DOHH2 (cell line): ENCODE data around the gene TBC1D22A.

Experiments
- H3F3A ChIP-seq: fragments of 200-600 bp; sonication (generic), shearing (Covaris generic); 2 replicates; pipeline ENCODE4 v1.6.0; 2016; ENCODE audit warnings: antibody characterized with exemption, mild to moderate bottlenecking; ENCODE audit not compliant: control insufficient read depth, insufficient read depth
- H3K27ac ChIP-seq: fragments of 200-600 bp; sonication (generic); 2 replicates; pipeline ENCODE4 v1.5.1; 2014; ENCODE audit warnings: low read depth, mild to moderate bottlenecking, low read length, moderate library complexity
- H3K27me3 ChIP-seq: fragments of 200-600 bp; sonication (generic); 2 replicates; pipeline ENCODE4 v1.6.1; 2014; ENCODE audit warnings: mild to moderate bottlenecking, low read length, mixed read lengths; ENCODE audit not compliant: control insufficient read depth
- H3K36me3 ChIP-seq: fragments of 200-600 bp; sonication (generic); 2 replicates; pipeline ENCODE4 v1.6.1; 2014; ENCODE audit warnings: mild to moderate bottlenecking, low read length, moderate library complexity, mixed read lengths; ENCODE audit not compliant: control insufficient read depth
- H3K4me1 ChIP-seq: fragments of 200-600 bp; sonication (generic); 2 replicates; pipeline ENCODE4 v1.6.1; 2014; ENCODE audit warnings: mild to moderate bottlenecking, low read length, mixed read lengths; ENCODE audit not compliant: control insufficient read depth
- H3K4me2 ChIP-seq: fragments of 200-600 bp; sonication (generic); 2 replicates; pipeline ENCODE4 v1.6.0; 2014; ENCODE audit warnings: mild to moderate bottlenecking, low read length, moderate library complexity
- H3K4me3 ChIP-seq: fragments of 200-600 bp; sonication (generic); 2 replicates; pipeline ENCODE4 v1.5.1; 2014; ENCODE audit warnings: mild to moderate bottlenecking, low read length, mixed read lengths
- H3K79me2 ChIP-seq: fragments of 200-600 bp; sonication (generic); 2 replicates; pipeline ENCODE4 v1.6.1; 2014; ENCODE audit warnings: mild to moderate bottlenecking, low read length, mixed read lengths; ENCODE audit not compliant: control insufficient read depth
- H3K9me2 ChIP-seq: fragments of 200-600 bp; sonication (generic); replicated peaks from 2 replicates; pipeline ENCODE4 v1.6.1; 2014; ENCODE audit warnings: mild to moderate bottlenecking, low read length, mixed read lengths; ENCODE audit not compliant: control insufficient read depth
- H3K9me3 ChIP-seq: fragments of 200-600 bp; sonication (generic); 2 replicates; pipeline ENCODE4 v1.6.1; 2014; ENCODE audit warnings: antibody characterized with exemption, low read length, mixed read lengths; ENCODE audit not compliant: control insufficient read depth, insufficient read depth
- H4K20me1 ChIP-seq: fragments of 200-600 bp; sonication (generic); 2 replicates; pipeline ENCODE4 v1.6.0; 2014; ENCODE audit warnings: low read depth, mild to moderate bottlenecking, antibody characterized with exemption, low read length, moderate library complexity; ENCODE audit not compliant: control insufficient read depth, insufficient read depth
- CTCF ChIP-seq: fragments of 200-600 bp; sonication (generic); IDR thresholded peaks from one replicate; pipeline ENCODE4 v1.5.1; 2014; ENCODE audit warnings: antibody characterized with exemption, mild to moderate bottlenecking, low read depth, low read length; ENCODE audit not compliant: poor library complexity, severe bottlenecking
- EZH2phosphoT487 ChIP-seq: fragments of 200-600 bp; sonication (generic); IDR thresholded peaks from 2 replicates; pipeline ENCODE4 v1.6.1; 2017; ENCODE audit warnings: borderline replicate concordance, mild to moderate bottlenecking, antibody characterized with exemption, low read length, moderate library complexity, mixed read lengths

The TBC1D22A gene

DNA sequence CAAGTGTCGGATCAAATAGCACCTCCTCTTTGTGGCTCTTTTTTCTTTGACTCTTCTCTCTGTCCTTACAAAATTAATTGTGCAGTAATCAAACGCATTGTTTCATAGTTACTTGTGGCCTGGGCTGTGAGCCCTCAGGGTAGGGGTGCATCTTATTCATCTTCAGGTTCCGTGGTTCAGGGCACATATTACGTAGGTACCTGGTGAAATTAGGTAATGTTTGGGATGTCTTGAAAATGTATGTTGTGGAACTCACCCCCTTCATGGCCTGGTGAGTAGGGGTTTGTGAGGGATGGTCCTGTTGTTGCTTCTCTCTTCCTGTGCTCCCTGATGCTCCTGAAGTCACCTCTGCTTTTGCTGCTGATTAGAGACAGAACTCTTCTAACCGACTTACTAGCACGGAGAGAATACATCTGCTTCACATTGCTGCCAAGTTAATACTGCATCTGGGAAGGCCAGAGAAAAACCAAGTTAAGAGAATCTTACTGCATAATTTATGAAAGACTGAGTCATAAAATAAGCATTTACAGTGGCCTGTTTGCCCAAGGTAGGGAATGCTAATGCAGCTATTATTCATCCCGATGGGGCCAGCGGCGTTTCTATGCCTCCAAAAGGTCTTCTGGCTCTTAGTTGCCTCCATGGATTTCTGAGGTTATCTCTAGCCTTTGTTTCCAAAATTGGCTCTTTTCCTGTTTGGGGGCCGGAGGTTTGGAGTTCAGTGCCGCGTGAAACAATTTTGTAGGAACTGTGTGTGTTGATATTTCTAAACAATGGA lies 66.9 kb downstream of the TBC1D22A start:
- Histone ChIP-seq H4K20me1 (no peaks in the 10 kb centered on the region), H3K4me3 (no peak overlapping the region)

GRCh38 chr22:46829941-46830715 lies 67.7 kb downstream of the TBC1D22A start:
- H3K36me3 ChIP-seq, result peaks cover 78% of the 10 kb centered on the region
- H3F3A ChIP-seq, result no peaks in the 10 kb centered on the region
- no peak overlapping the region for H3K4me2 ChIP-seq
- H4K20me1 ChIP-seq, result peaks cover 3% of the 10 kb centered on the region; the same call in 1 of the 2 replicates
- H3K9me2 ChIP-seq, result no peaks in the 10 kb centered on the region
- no peaks in the 10 kb centered on the region for H3K4me1 ChIP-seq
- H3K27ac ChIP-seq, result no peak overlapping the region
- peaks cover 10% of the 10 kb centered on the region; the same call in 1 of the 2 replicates for H3K9me3 ChIP-seq
- peaks cover 95% of the 10 kb centered on the region for H3K79me2 ChIP-seq
- TF ChIP-seq CTCF, result no peak
- TF ChIP-seq EZH2phosphoT487, result no peak
- H3K27me3 ChIP-seq, result no peaks in the 10 kb centered on the region
- H3K4me3 ChIP-seq, result no peak overlapping the region

More for the DNA sequence above, 66.9 kb downstream of the TBC1D22A start:
- Histone ChIP-seq H3K4me1 (no peaks in the 10 kb centered on the region), H3F3A (no peaks in the 10 kb centered on the region), H3K27me3 (no peaks in the 10 kb centered on the region), H3K9me2 (no peaks in the 10 kb centered on the region), H3K4me2 (no peak overlapping the region), H3K79me2 (peaks cover 95% of the 10 kb centered on the region), H3K36me3 (peaks cover 74% of the 10 kb centered on the region), H3K9me3 (peaks cover 3% of the 10 kb centered on the region; the same call in 1 of the 2 replicates), H3K27ac (no peak overlapping the region)
- TF ChIP-seq EZH2phosphoT487 (no peak), CTCF (no peak)

- H3K27me3 ChIP-seq, result no peaks in the 10 kb centered on the region
- peaks cover 84% of the 10 kb centered on the region for H3K36me3 ChIP-seq
- no peak for TF ChIP-seq CTCF
- no peak for TF ChIP-seq EZH2phosphoT487
- no peak overlapping the region for H3K4me3 ChIP-seq
- peaks cover 12% of the 10 kb centered on the region; the same call in 1 of the 2 replicates for H3K9me3 ChIP-seq
- H3K27ac ChIP-seq, result no peak overlapping the region
- no peak overlapping the region for H3K4me2 ChIP-seq
- peaks cover 3% of the 10 kb centered on the region; the same call in 1 of the 2 replicates for H4K20me1 ChIP-seq
- H3F3A ChIP-seq, result no peaks in the 10 kb centered on the region
- no peaks in the 10 kb centered on the region for H3K9me2 ChIP-seq
- no peaks in the 10 kb centered on the region for H3K4me1 ChIP-seq
- peaks cover 91% of the 10 kb centered on the region for H3K79me2 ChIP-seq
Observed at GRCh38 chr22:46830841-46831240, 68.4 kb downstream of the TBC1D22A start.
